ENCODE results near the gene AKT1.

DNA sequence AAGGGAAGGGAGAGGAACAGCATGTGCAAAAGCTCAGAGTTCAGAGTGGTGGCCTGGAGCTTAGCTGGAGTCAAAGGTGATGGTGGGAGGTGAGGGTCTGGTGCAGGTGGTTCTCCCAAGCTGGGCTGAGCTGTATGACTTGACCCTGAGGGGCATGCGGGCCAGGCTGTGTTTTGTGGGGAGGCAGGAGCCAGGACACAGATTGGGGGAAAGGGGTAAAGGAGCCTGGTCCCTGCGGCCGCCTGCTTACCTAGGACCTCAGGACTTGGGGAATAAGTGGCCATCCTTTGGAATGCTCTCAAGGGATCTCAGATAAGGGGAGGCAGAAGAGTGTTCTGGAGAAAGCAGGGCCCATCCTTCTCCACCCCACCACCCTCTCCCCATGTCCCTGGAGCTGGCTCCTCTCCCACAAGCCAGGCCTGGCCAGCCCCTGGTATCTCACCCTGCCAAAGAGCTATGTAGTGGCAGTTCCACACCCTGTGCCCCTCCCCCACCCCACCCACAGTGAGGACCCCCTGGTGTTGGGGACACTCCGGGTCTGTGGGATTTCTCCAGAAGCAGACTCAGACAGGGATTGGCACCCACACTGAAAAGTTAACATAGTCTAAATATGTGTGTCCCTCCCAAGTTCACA lies 49.6 kb upstream of the AKT1 start:
- TF ChIP-seq, protein P1, sequence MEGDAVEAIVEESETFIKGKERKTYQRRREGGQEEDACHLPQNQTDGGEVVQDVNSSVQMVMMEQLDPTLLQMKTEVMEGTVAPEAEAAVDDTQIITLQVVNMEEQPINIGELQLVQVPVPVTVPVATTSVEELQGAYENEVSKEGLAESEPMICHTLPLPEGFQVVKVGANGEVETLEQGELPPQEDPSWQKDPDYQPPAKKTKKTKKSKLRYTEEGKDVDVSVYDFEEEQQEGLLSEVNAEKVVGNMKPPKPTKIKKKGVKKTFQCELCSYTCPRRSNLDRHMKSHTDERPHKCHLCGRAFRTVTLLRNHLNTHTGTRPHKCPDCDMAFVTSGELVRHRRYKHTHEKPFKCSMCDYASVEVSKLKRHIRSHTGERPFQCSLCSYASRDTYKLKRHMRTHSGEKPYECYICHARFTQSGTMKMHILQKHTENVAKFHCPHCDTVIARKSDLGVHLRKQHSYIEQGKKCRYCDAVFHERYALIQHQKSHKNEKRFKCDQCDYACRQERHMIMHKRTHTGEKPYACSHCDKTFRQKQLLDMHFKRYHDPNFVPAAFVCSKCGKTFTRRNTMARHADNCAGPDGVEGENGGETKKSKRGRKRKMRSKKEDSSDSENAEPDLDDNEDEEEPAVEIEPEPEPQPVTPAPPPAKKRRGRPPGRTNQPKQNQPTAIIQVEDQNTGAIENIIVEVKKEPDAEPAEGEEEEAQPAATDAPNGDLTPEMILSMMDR (IDR thresholded peaks at IDR 0.05): no peak
- no peak for TF ChIP-seq EP300 (IDR thresholded peaks at IDR 0.05)
- TF ChIP-seq POLR2A (IDR thresholded peaks at IDR 0.05): no peak
- TF ChIP-seq POLR2AphosphoS5 (IDR thresholded peaks at IDR 0.05): no peak

Data from gastroesophageal sphincter (tissue), 3 donors.